Smooth muscle cell (in vitro differentiated cells): ENCODE measurements around the gene ZNF580. TPM values are rescaled to one million over a fixed set of nuclear protein-coding genes. Genes with fewer than 3 reads are reported as not detected.

Experiments used
- DNase-seq: peaks from one replicate; lab custom pipeline; 2025; ENCODE audit not compliant: unreplicated experiment; lab: John Stamatoyannopoulos, UW
- H2AFZ ChIP-seq: fragments of 200-600 bp; sonication (generic); 2 replicates; pipeline ENCODE4 v1.6.0; 2016; ENCODE audit warnings: antibody characterized with exemption, low read depth, mild to moderate bottlenecking
- H3F3A ChIP-seq: fragments of 200-600 bp; sonication (generic); 2 replicates; pipeline ENCODE4 v1.6.0; 2017; ENCODE audit warnings: antibody characterized with exemption, low read depth
- H3K27ac ChIP-seq: fragments of 200-600 bp; sonication (generic); 2 replicates; pipeline ENCODE4 v1.5.1; 2016; ENCODE audit warnings: low read depth, mild to moderate bottlenecking
- H3K27me3 ChIP-seq: fragments of 200-600 bp; sonication (generic); 2 replicates; pipeline ENCODE4 v1.6.1; 2016; ENCODE audit warnings: low read depth, mild to moderate bottlenecking
- H3K36me3 ChIP-seq: fragments of 200-600 bp; sonication (generic); 2 replicates; pipeline ENCODE4 v1.5.1; 2016; ENCODE audit warnings: low read depth
- H3K4me1 ChIP-seq: fragments of 200-600 bp; sonication (generic); 2 replicates; pipeline ENCODE4 v1.5.1; 2016; ENCODE audit warnings: low read depth
- H3K4me2 ChIP-seq: fragments of 200-600 bp; sonication (generic); 2 replicates; pipeline ENCODE4 v1.6.0; 2016; ENCODE audit warnings: mild to moderate bottlenecking
- H3K4me3 ChIP-seq: fragments of 200-600 bp; sonication (generic); 2 replicates; pipeline ENCODE4 v1.5.1; 2016; ENCODE audit warnings: mild to moderate bottlenecking
- H3K79me2 ChIP-seq: fragments of 200-600 bp; sonication (generic); 2 replicates; pipeline ENCODE4 v1.6.0; 2016; ENCODE audit warnings: low read depth, mild to moderate bottlenecking
- H3K9ac ChIP-seq: fragments of 200-600 bp; sonication (generic); 2 replicates; pipeline ENCODE4 v1.6.0; 2016; ENCODE audit warnings: low read depth
- H3K9me3 ChIP-seq: fragments of 200-600 bp; sonication (generic); replicated peaks from 2 replicates; pipeline ENCODE4 v1.5.1; 2016; ENCODE audit warnings: low read depth
- H4K20me1 ChIP-seq: fragments of 200-600 bp; sonication (generic); 2 replicates; pipeline ENCODE4 v1.6.0; 2016; ENCODE audit warnings: low read depth
- CTCF ChIP-seq: fragments of 200-600 bp; sonication (generic); IDR thresholded peaks from 2 replicates; pipeline ENCODE4 v1.5.1; 2017; ENCODE audit warnings: borderline replicate concordance, mild to moderate bottlenecking, antibody characterized with exemption; ENCODE audit not compliant: insufficient read depth, poor library complexity, severe bottlenecking
- WGBS: methylation state at CpG from one replicate; pipeline ENCODE4 v1.1.7; 2016; ENCODE audit warnings: low lambda C conversion rate; 5-methylcytosine and 5-hydroxymethylcytosine counted together
- polyA plus RNA-seq: library from polyadenylated mRNA; unstranded; fragments of >200 nt; fragmentation: Nextera tagmentation; extraction: Ambion mirVana; gene quantifications from 2 replicates; pipeline ENCODE4 v1.2.1, GENCODE V29; 2016
- total RNA-seq: library from RNA; depleted of rRNA; stranded (reverse); fragments of >200 nt; gene quantifications from 2 replicates; pipeline ENCODE4 v1.2.3, GENCODE V29; 2014

The ZNF580 gene
- total and polyA plus RNA-seq, 2 experiments from 2014 or later = 11.9 to 76.8 TPM

- DNase-seq = no peak
- Histone ChIP-seq H3K27ac (no peak overlapping the region), H3K4me2 (no peak overlapping the region), H3K36me3 (no peaks in the 10 kb centered on the region), H3F3A (no peaks in the 10 kb centered on the region), H3K4me1 (peaks cover 5% of the 10 kb centered on the region), H3K4me3 (no peak overlapping the region), H3K9me3 (no peaks in the 10 kb centered on the region), H4K20me1 (peaks cover 98% of the 10 kb centered on the region), H3K27me3 (no peaks in the 10 kb centered on the region), H3K79me2 (peaks cover 94% of the 10 kb centered on the region), H3K9ac (no peak overlapping the region), H2AFZ (no peak overlapping the region)
- TF ChIP-seq CTCF = no peak
- WGBS = 94% methylated on average over 9 of the region's 9 CpGs
Measured at GRCh38 chr19:55681131-55682092, 40.6 kb downstream of the ZNF580 start.

- WGBS = 96% methylated on average over 22 of the region's 22 CpGs
- Histone ChIP-seq H3K9ac (no peak overlapping the region), H3K79me2 (peaks cover 77% of the 10 kb centered on the region), H2AFZ (no peak overlapping the region), H3K9me3 (no peaks in the 10 kb centered on the region), H3K36me3 (no peaks in the 10 kb centered on the region), H3F3A (no peaks in the 10 kb centered on the region), H3K4me2 (no peak overlapping the region), H3K27me3 (no peaks in the 10 kb centered on the region), H3K4me3 (no peak overlapping the region), H3K4me1 (no peaks in the 10 kb centered on the region), H3K27ac (no peak overlapping the region), H4K20me1 (peaks cover 98% of the 10 kb centered on the region)
- no peak for TF ChIP-seq CTCF
- DNase-seq = no peak
Measured at GRCh38 chr19:55683449-55684261, 42.9 kb downstream of the ZNF580 start.

GRCh38 chr19:55684946-55685681 is 44.3 kb downstream of the ZNF580 start:
- H3K27me3 ChIP-seq = no peaks in the 10 kb centered on the region
- no peaks in the 10 kb centered on the region for H3F3A ChIP-seq
- H2AFZ ChIP-seq = no peak overlapping the region
- peaks cover 62% of the 10 kb centered on the region for H3K79me2 ChIP-seq
- WGBS = 98% methylated on average over 52 of the region's 60 CpGs
- no peak overlapping the region for H3K27ac ChIP-seq
- H3K4me1 ChIP-seq = no peaks in the 10 kb centered on the region
- H3K4me2 ChIP-seq = no peak overlapping the region
- DNase-seq = no peak
- TF ChIP-seq CTCF = no peak
- peaks cover 97% of the 10 kb centered on the region for H4K20me1 ChIP-seq
- H3K4me3 ChIP-seq = no peak overlapping the region
- no peaks in the 10 kb centered on the region for H3K36me3 ChIP-seq
- H3K9me3 ChIP-seq = no peaks in the 10 kb centered on the region
- H3K9ac ChIP-seq = no peak overlapping the region
